ENCODE data around the gene IPPK.

DNA sequence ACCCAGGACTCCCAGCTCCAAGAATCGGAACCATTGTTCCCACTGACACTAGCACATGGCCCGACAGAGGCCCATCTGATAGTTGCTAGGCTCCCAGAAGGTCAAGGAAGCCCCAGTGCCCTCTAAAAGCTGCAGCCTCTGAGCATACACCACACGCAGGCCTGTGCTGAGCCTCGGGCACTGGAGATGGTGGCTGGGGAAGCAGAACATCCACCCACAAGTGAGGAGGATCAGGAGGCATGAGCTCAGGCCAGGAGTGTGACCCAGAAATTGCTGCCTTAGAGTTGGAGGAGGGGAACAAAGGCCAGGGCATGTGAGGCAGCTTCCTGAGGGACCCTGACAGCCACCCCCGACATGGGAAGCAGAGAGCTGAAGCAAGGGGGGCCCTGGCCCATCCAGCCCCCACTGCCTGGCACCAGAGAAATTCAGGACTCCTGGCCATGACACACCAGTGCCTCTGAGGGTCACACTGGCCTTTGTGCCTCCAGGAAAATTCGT is 21.4 kb downstream of the IPPK start:
- TF ChIP-seq, protein P1, sequence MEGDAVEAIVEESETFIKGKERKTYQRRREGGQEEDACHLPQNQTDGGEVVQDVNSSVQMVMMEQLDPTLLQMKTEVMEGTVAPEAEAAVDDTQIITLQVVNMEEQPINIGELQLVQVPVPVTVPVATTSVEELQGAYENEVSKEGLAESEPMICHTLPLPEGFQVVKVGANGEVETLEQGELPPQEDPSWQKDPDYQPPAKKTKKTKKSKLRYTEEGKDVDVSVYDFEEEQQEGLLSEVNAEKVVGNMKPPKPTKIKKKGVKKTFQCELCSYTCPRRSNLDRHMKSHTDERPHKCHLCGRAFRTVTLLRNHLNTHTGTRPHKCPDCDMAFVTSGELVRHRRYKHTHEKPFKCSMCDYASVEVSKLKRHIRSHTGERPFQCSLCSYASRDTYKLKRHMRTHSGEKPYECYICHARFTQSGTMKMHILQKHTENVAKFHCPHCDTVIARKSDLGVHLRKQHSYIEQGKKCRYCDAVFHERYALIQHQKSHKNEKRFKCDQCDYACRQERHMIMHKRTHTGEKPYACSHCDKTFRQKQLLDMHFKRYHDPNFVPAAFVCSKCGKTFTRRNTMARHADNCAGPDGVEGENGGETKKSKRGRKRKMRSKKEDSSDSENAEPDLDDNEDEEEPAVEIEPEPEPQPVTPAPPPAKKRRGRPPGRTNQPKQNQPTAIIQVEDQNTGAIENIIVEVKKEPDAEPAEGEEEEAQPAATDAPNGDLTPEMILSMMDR (IDR thresholded peaks at IDR 0.05), result no peak
- no peak for TF ChIP-seq POLR2A (IDR thresholded peaks at IDR 0.05)

All from gastroesophageal sphincter (tissue), 3 donors.